SK-N-MC (cell line): Measurements from ENCODE around the gene AHI1.

ENCODE experiments used
- DNase-seq: peaks from one replicate; pipeline ENCODE4 v3.0.0-alpha.2; 2011; ENCODE audit warnings: low read depth, low spot score
- H3K27ac ChIP-seq: fragments of 200-600 bp; sonication (generic); 2 replicates; pipeline ENCODE4 v1.5.1; 2016; ENCODE audit warnings: mixed run types
- H3K36me3 ChIP-seq: fragments of 200-600 bp; sonication (generic); 2 replicates; pipeline ENCODE4 v1.6.1; 2017; ENCODE audit warnings: antibody characterized with exemption, low read length, mixed read lengths; ENCODE audit not compliant: insufficient read depth
- H3K4me3 ChIP-seq: fragments of 200-600 bp; sonication (generic); 2 replicates; pipeline ENCODE4 v1.5.1; 2016
- H3K9ac ChIP-seq: fragments of 200-600 bp; sonication (generic); 2 replicates; pipeline ENCODE4 v1.8.0; 2017; ENCODE audit warnings: mixed run types, mixed read lengths; ENCODE audit not compliant: insufficient read length
- H3K9me3 ChIP-seq: fragments of 200-600 bp; sonication (generic); 2 replicates; pipeline ENCODE4 v1.6.1; 2017; ENCODE audit warnings: low read depth, mild to moderate bottlenecking, antibody characterized with exemption, low read length, moderate library complexity, mixed read lengths
- EZH2 ChIP-seq: fragments of 200-600 bp; sonication (generic); IDR thresholded peaks from one replicate; pipeline ENCODE4 v1.6.1; 2017; ENCODE audit warnings: antibody characterized with exemption
- FOXP2 ChIP-seq: optimal IDR thresholded peaks from 2 replicates; pipeline ENCODE3; 2011; ENCODE audit warnings: mild to moderate bottlenecking, moderate library complexity; ENCODE audit not compliant: insufficient read depth; ENCODE audit errors: extremely low read length, control extremely low read depth
- POLR2AphosphoS5 ChIP-seq: IDR thresholded peaks from 2 replicates; pipeline ENCODE4 v1.6.1; 2012; ENCODE audit warnings: mild to moderate bottlenecking, low read depth, low read length, borderline replicate concordance

AHI1 gene

DNA sequence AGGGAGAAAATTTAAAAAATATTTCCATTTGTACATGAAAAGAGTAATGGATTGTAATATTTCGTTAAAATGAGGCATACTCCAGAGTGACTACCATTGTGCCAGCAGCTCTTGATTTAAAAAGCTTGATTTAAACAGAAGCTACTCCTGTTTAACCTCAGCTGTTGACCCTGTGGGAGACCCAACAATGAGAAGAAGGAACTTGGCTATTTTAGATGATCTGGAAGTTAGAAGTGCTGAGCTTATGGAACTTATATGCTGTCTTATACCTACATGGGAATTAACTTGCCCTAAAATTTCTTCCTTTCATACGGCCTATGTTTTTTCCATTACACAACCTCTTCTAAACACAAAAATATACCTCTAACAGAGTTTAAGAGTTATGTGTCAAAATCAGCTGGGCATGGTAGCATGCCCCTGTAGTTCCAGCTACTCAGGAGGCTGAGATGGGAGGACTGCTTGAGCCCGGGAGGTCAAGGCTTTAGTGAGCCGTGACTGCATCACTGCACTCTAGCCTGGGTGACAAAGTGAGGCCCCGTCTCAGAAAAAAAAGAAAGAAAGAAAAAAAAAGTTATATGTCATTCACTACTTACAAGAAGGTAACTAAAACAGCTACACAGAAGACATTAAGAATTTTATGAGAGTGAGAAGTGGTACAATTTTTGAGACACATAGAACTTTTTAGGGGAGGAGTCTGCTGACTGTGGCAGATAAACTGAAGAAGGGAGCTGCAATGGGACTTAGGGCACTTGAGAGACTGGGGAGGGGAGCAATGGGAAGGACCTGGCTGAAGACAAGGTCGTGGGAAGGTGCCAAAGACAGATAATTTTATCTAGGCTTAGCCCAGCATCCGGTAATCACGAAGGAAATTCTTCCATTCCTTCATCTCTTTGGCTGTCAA is 176.6 kb downstream of the AHI1 start:
- no peak overlapping the region for H3K27ac ChIP-seq
- no peak overlapping the region for H3K4me3 ChIP-seq
- no peaks in the 10 kb centered on the region for H3K36me3 ChIP-seq
- no peak overlapping the region for H3K9ac ChIP-seq
- H3K9me3 ChIP-seq = no peaks in the 10 kb centered on the region
- DNase-seq = no peak
- TF ChIP-seq EZH2 (no peak), POLR2AphosphoS5 (no peak), FOXP2 (no peak)

DNA sequence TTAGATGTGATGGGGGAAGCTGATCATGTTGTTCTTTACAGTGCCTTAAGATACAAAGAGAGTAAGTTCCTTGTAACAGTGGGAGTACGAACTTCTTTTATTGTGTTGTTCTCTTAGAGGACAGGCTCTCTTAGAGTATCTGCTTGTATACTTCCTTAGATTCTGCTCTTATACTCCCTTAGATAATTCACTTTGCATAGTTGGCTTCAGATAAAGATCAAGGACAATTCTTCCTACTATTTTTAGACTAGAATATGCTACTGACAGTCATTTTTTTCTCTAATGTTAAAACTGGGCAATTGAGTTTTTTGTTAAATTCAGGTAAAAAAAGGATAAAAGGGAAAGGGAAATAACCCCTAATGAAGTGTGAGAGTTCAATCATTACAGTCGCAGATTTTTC is 177.7 kb downstream of the AHI1 start:
- H3K27ac ChIP-seq = no peak overlapping the region
- no peak overlapping the region for H3K9ac ChIP-seq
- TF ChIP-seq FOXP2 (no peak), EZH2 (no peak), POLR2AphosphoS5 (no peak)
- no peak overlapping the region for H3K4me3 ChIP-seq
- no peak for DNase-seq
- no peaks in the 10 kb centered on the region for H3K9me3 ChIP-seq
- H3K36me3 ChIP-seq = no peaks in the 10 kb centered on the region

DNA sequence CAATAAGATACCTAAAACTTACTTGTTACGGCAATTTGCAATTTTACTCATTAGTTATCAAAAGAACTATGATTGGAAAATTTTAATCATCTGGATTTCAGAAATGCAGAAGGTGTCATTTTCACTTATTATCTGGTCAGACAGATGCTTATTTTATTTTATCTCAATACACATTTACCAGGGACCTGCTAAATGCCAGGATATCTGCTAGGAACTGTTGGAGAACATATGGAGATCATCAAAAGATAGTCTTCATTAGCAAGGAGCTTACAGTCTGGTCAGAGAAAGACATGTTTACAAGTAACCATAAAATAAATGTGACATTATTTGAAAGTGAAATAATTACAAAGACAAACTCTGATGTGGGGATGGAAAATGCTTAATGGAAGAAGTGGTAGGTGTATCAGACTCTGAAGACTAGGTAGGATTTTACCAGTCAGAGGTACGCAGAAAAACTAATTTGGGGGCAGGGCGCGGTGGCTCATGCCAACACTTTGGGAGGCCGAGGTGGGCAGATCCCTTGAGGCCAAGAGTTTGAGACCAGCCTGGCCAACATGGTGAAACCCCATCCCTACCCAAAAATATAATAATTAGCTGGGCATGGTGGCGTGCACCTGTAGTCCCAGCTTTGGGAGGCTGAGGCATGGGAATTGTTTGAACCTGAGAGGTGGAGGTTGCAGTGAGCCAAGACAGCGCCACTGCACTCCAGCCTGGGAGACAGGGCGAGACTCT is 178.6 kb downstream of the AHI1 start:
- no peaks in the 10 kb centered on the region for H3K9me3 ChIP-seq
- TF ChIP-seq POLR2AphosphoS5 (no peak), FOXP2 (no peak), EZH2 (no peak)
- H3K9ac ChIP-seq = no peak overlapping the region
- H3K36me3 ChIP-seq = no peaks in the 10 kb centered on the region
- no peak overlapping the region for H3K4me3 ChIP-seq
- H3K27ac ChIP-seq = no peak overlapping the region
- no peak for DNase-seq

DNA sequence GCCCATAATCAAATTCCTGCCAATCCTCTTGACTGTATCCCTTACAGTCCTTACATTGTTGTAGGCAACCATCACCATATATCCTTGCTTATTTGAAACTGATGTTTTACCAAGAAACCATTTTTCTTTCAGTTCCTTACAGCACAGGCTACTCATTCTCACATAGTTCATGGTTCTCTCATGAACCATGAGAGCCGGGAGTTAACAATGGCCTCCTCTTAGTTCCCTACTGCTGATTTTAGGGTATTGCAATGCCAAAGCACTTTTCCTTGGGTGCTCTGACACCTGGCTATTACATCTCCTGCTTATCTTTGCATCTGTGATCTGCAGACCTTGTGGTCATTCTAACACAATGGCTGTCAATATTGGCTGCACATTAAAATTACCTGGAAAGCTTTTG is 183.0 kb downstream of the AHI1 start:
- Histone ChIP-seq H3K36me3 (no peaks in the 10 kb centered on the region), H3K4me3 (no peak overlapping the region), H3K9me3 (no peaks in the 10 kb centered on the region), H3K27ac (no peak overlapping the region), H3K9ac (no peak overlapping the region)
- TF ChIP-seq POLR2AphosphoS5 = no peak
- no peak for TF ChIP-seq FOXP2
- no peak for TF ChIP-seq EZH2
- DNase-seq = no peak

DNA sequence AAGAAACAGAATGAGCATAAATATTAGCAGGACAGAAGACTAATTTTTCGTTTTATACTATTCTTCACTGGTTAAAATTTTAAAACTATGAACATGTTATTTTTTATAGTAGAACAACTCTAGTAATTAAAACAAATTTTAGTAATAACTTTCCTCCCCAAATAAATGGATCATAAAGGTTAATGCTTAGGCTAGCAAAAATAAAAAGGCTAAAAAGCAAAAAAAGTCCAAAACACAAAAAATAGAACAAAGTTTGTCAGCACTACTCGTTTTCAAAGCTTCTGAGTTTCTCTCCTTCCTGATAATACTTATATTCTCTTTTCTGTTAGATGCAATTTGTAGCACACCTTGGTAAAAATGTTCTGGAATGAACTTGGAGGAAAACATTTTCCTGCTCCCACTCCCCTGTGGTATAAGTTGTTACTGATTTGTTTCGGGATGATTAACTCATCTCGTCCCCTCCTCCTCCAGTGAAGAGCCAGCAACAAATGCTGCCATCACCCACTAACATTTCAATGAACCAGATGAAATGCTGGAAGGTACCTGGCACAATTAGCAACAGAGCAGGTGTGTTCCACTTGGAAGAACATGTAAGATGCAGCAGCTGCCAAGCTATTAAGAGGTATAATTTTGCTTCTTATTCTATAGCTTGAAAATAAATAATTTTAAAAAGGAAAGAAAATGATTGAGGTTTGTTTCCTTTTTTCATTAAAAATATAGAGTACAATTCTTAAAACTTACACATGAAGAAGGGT is 185.9 kb downstream of the AHI1 start:
- TF ChIP-seq FOXP2 (no peak), EZH2 (no peak), POLR2AphosphoS5 (no peak)
- no peak for DNase-seq

DNA sequence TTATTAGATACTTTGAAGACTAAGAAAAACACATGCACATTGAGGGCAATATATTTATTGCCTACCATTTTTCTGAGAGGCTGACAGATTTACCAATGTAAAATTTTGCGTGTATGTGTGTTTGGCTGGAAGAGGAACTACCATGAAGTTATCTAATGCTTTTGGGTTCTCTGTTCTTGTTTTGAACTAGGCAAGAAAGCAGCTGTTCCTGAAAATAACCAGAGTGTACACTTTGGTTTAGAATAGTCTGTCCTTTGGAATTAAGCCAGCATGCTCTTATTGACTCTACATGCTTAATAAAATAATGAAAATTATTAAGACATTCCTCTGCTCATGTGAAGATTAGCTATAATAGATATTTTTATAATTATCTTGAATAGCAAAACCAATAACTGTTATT is 187.2 kb downstream of the AHI1 start:
- no peak overlapping the region for H3K9ac ChIP-seq
- no peaks in the 10 kb centered on the region for H3K9me3 ChIP-seq
- TF ChIP-seq EZH2 (no peak), POLR2AphosphoS5 (no peak), FOXP2 (no peak)
- H3K4me3 ChIP-seq = no peak overlapping the region
- H3K36me3 ChIP-seq = no peaks in the 10 kb centered on the region
- no peak for DNase-seq
- H3K27ac ChIP-seq = no peak overlapping the region

More for the DNA sequence above, 185.9 kb downstream of the AHI1 start:
- H3K9me3 ChIP-seq = no peaks in the 10 kb centered on the region
- no peak overlapping the region for H3K27ac ChIP-seq
- no peak overlapping the region for H3K9ac ChIP-seq
- H3K4me3 ChIP-seq = no peak overlapping the region
- H3K36me3 ChIP-seq = no peaks in the 10 kb centered on the region

DNA sequence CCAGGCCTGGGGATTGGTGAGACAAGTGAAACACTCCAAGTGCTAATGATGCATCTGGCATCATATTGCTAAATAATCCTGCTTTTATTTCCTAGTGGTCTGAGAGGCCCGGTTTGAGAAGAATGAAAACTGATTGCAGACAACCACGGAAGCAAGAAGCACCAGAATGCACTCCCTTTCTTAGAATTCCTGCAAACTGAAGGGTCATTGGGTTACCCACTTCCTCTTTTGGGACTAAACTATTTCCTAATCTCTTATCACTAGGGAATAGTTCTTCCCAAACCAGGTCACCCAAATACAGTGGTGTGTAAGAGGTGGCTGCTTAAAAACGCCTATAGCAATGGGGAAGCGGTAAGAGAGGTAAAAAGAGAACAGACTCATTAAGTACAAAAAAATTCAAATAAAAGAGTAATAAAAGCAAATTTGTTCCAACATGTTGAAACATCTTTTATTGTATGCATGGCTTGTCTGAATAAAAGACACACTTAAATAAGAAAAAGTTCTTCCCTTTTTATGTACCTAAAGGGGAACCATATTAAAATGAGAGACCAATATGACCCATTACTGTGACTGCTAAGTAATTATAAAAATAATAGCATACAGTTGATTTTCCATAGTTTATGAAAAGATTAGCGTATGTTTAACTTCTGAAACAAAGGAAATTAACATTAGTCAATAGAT is 190.7 kb downstream of the AHI1 start:
- no peak overlapping the region for H3K9ac ChIP-seq
- no peak overlapping the region for H3K4me3 ChIP-seq
- no peak for TF ChIP-seq POLR2AphosphoS5
- H3K27ac ChIP-seq = no peak overlapping the region
- H3K36me3 ChIP-seq = no peaks in the 10 kb centered on the region
- H3K9me3 ChIP-seq = no peaks in the 10 kb centered on the region
- no peak for DNase-seq
